Right lobe of liver (tissue), 6 donors: ENCODE results near the gene TMEM14B. TPM values are rescaled to one million over a fixed set of nuclear protein-coding genes. Genes with fewer than 3 reads are reported as not detected.
"Not testable (repeated sequence)": the region's sequence is repeated elsewhere in the genome, so short reads cannot be mapped to it uniquely, and the experiment has no call there.

Experiments
- ATAC-seq, 4 donors: fragments of 200-7000 bp; cut with Tn5 transposase; one replicate each; pipeline ENCODE4 v1.9.1; 2020; ENCODE audit warnings: mild to moderate bottlenecking in 4 of 4, moderate library complexity in 4 of 4
- DNase-seq, 3 donors: peaks; one replicate each; pipeline ENCODE4 v3.0.0-alpha.2; 2020
- H3K27ac ChIP-seq, 3 donors: fragments of 200-600 bp; one replicate each; pipeline ENCODE4 v1.8.0; 2022
- H3K27me3 ChIP-seq, 2 donors: fragments of 200-600 bp; one replicate each; pipeline ENCODE4 v1.8.0; 2022
- H3K36me3 ChIP-seq, 4 donors: fragments of 200-600 bp; sonication (generic) in 1 of 4; one replicate each; pipeline versions ENCODE4 v1.5.1 to v1.8.0; 2017 to 2022; ENCODE audit warnings: control low read depth in 1 of 4
- H3K4me1 ChIP-seq, 4 donors: fragments of 200-600 bp; sonication (generic) in 1 of 4; one replicate each; pipeline versions ENCODE4 v1.5.1 to v1.8.0; 2017 to 2022; ENCODE audit warnings: control low read depth in 1 of 4
- H3K4me3 ChIP-seq, 3 donors: fragments of 200-600 bp; one replicate each; pipeline ENCODE4 v1.8.0; 2022
- H3K9me3 ChIP-seq, 4 donors: fragments of 200-600 bp; sonication (generic) in 1 of 4; one replicate each; pipeline versions ENCODE4 v1.5.1 to v1.8.0; 2017 to 2022; ENCODE audit warnings: control low read depth in 1 of 4
- CTCF ChIP-seq, 4 donors: fragments of 200-600 bp in 3 of 4; fragments of 450-650 bp in 1 of 4; IDR thresholded peaks; one replicate each; pipeline versions ENCODE4 v1.5.1 to v1.8.0; 2016 to 2022; ENCODE audit warnings: antibody characterized with exemption in 4 of 4, mild to moderate bottlenecking in 2 of 4
- POLR2A ChIP-seq: fragments of 450-650 bp; IDR thresholded peaks from one replicate; pipeline ENCODE4 v1.6.1; 2017; ENCODE audit warnings: antibody characterized with exemption, mild to moderate bottlenecking
- WGBS: methylation state at CpG from one replicate; pipeline ENCODE4 v1.1.6; 2018; ENCODE audit warnings: low coverage, low lambda C conversion rate; ENCODE audit not compliant: insufficient coverage; ENCODE audit errors: missing lambda C conversion rate; 5-methylcytosine and 5-hydroxymethylcytosine counted together
- intact Hi-C, 2 donors: fragments of 100-400 bp; cut with DNase I; formaldehyde crosslinking; loops; one replicate each; pipeline versions ENCODE4 v1.11.2 to v1.14.1; 2022
- total RNA-seq, 6 experiments: library from RNA; depleted of rRNA in 2 of 6; stranded (reverse); fragments of >200 nt in 2 of 6; fragmentation: NEBNext Ultra II Directional in 3 of 6; extraction: Animal tissue kit (Norgen Biotek cat#: 25700) in 3 of 6; gene quantifications; one replicate each; pipeline versions ENCODE4 v1.1.0 to v1.2.4, GENCODE V29; 2016 to 2023
- donor health status: DM: no; HTN: yes; CAD: no.
- donor health status: DM: no; HTN: no; CAD: no.
- donor health status: DM: no; HTN: no; CAD: no.
- donor health status: DM: no; HTN: yes; CAD: no.
- donor health status: DM: no; HTN: yes; CAD: no.

Gene TMEM14B
- total RNA-seq, 6 experiments from 2014 or later, result 32.6 to 49.8 (median 43.5) TPM

GRCh38 chr6:10730254-10730653 is 17.4 kb upstream of the TMEM14B start:
- no peak for ATAC-seq
- no peak overlapping the region for H3K27ac ChIP-seq
- no peaks in the 10 kb centered on the region for H3K4me1 ChIP-seq
- intact Hi-C loops, result no loop called here
- H3K9me3 ChIP-seq, result no peaks in the 10 kb centered on the region
- H3K4me3 ChIP-seq, result no peak overlapping the region
- no peak for TF ChIP-seq POLR2A
- no peak for TF ChIP-seq CTCF (IDR thresholded peaks at IDR 0.05)
- H3K36me3 ChIP-seq, result peaks cover 0 to 29% (median under 1%) of the 10 kb centered on the region in 4 donors
- no peaks in the 10 kb centered on the region for H3K27me3 ChIP-seq
- 60% methylated on average over 3 of the region's 3 CpGs for WGBS
- no peak for DNase-seq

- 91% methylated on average over 8 of the region's 17 CpGs for WGBS
- intact Hi-C loops, result no loop called here
- no peak for ATAC-seq
- Histone ChIP-seq H3K36me3 (peaks cover 0 to 29% (median 0%) of the 10 kb centered on the region in 4 donors), H3K4me3 (no peak overlapping the region), H3K27ac (no peak overlapping the region), H3K9me3 (no peaks in the 10 kb centered on the region), H3K4me1 (no peaks in the 10 kb centered on the region), H3K27me3 (no peaks in the 10 kb centered on the region)
- TF ChIP-seq POLR2A (no peak), CTCF (IDR thresholded peaks at IDR 0.05) (no peak)
- no peak for DNase-seq
Measured at GRCh38 chr6:10733151-10733715, 14.4 kb upstream of the TMEM14B start.

GRCh38 chr6:10733863-10734262 is 13.7 kb upstream of the TMEM14B start:
- TF ChIP-seq POLR2A, result no peak
- no peak for TF ChIP-seq CTCF (IDR thresholded peaks at IDR 0.05)
- no peaks in the 10 kb centered on the region for H3K27me3 ChIP-seq
- no peak overlapping the region for H3K27ac ChIP-seq
- no peaks in the 10 kb centered on the region for H3K9me3 ChIP-seq
- intact Hi-C loops, result no loop called here
- ATAC-seq (no peak), DNase-seq (no peak)
- H3K36me3 ChIP-seq, result peaks cover 0 to 23% (median 0%) of the 10 kb centered on the region in 4 donors
- WGBS, result 95% methylated on average over 3 of the region's 3 CpGs
- H3K4me3 ChIP-seq, result no peak overlapping the region
- H3K4me1 ChIP-seq, result no peaks in the 10 kb centered on the region

GRCh38 chr6:10736731-10737130 is 10.9 kb upstream of the TMEM14B start:
- no peaks in the 10 kb centered on the region for H3K9me3 ChIP-seq
- no peaks in the 10 kb centered on the region for H3K4me1 ChIP-seq
- TF ChIP-seq CTCF (IDR thresholded peaks at IDR 0.05), result no peak
- no peak for TF ChIP-seq POLR2A
- no peak overlapping the region for H3K27ac ChIP-seq
- WGBS, result 90% methylated on average over 2 of the region's 2 CpGs
- H3K27me3 ChIP-seq, result no peaks in the 10 kb centered on the region
- no peak for ATAC-seq
- intact Hi-C loops, result no loop called here
- no peak for DNase-seq
- H3K4me3 ChIP-seq, result no peak overlapping the region
- peaks cover 0 to 4% (median 0%) of the 10 kb centered on the region in 4 donors for H3K36me3 ChIP-seq

GRCh38 chr6:10740061-10740460 is 7.5 kb upstream of the TMEM14B start:
- H3K9me3 ChIP-seq, result no peaks in the 10 kb centered on the region
- ATAC-seq (no peak), DNase-seq (no peak)
- TF ChIP-seq POLR2A, result no peak
- TF ChIP-seq CTCF (IDR thresholded peaks at IDR 0.05), result no peak
- H3K36me3 ChIP-seq, result no peaks in the 10 kb centered on the region
- H3K4me3 ChIP-seq, result no peak overlapping the region
- H3K4me1 ChIP-seq, result no peaks in the 10 kb centered on the region
- intact Hi-C loops, result no loop called here
- no peaks in the 10 kb centered on the region for H3K27me3 ChIP-seq
- no peak overlapping the region for H3K27ac ChIP-seq

GRCh38 chr6:10741643-10742042 is 6.0 kb upstream of the TMEM14B start:
- WGBS, result 84% methylated on average over 4 of the region's 4 CpGs
- intact Hi-C loops, H3K36me3 ChIP-seq, H3K27me3 ChIP-seq, H3K27ac ChIP-seq, H3K4me3 ChIP-seq, DNase-seq, H3K4me1 ChIP-seq, H3K9me3 ChIP-seq, ATAC-seq: not testable (repeated sequence)
